Measurements from ENCODE around the gene MCM3AP. TPM values are rescaled to one million over a fixed set of nuclear protein-coding genes. Genes with fewer than 3 reads are reported as not detected.
A peak's percentile ranks its signal among the peaks of the same experiment; 100 is the strongest.
"Not testable (repeated sequence)": the region's sequence is repeated elsewhere in the genome, so short reads cannot be mapped to it uniquely, and the experiment has no call there.

MCM3AP gene
- total RNA-seq, 1 donor from 2014 or later: 137 TPM

- Mint-ChIP-seq H3K4me3 (no peak overlapping the region), H3K4me1 (ENCODE audit: low read depth) (no peaks in the 10 kb centered on the region), H3K36me3 (ENCODE audit: low read depth) (peaks cover 10% of the 10 kb centered on the region), H3K27me3 (ENCODE audit: insufficient read depth) (no peaks in the 10 kb centered on the region), H3K27ac (no peak overlapping the region), H3K9me3 (no peaks in the 10 kb centered on the region)
- intact Hi-C loops (cut with micrococcal nuclease): no loop called here
- DNase-seq (ENCODE audit: low spot score): no peak
These were observed 79.0 kb downstream of the MCM3AP start for GRCh38 chr21:46206163-46207005.

GRCh38 chr21:46205766-46206162 is 79.6 kb downstream of the MCM3AP start:
- Mint-ChIP-seq H3K27me3 (ENCODE audit: insufficient read depth) (no peaks in the 10 kb centered on the region), H3K4me3 (no peak overlapping the region), H3K27ac (no peak overlapping the region), H3K36me3 (ENCODE audit: low read depth) (peaks cover 10% of the 10 kb centered on the region), H3K4me1 (ENCODE audit: low read depth) (no peaks in the 10 kb centered on the region), H3K9me3 (no peaks in the 10 kb centered on the region)
- intact Hi-C loops (cut with micrococcal nuclease): no loop called here
- DNase-seq (ENCODE audit: low spot score): no peak

- Mint-ChIP-seq H3K4me1 (ENCODE audit: low read depth) (no peaks in the 10 kb centered on the region), H3K27me3 (ENCODE audit: insufficient read depth) (no peaks in the 10 kb centered on the region), H3K4me3 (no peak overlapping the region), H3K9me3 (no peaks in the 10 kb centered on the region), H3K36me3 (ENCODE audit: low read depth) (peaks cover 12% of the 10 kb centered on the region), H3K27ac (no peak overlapping the region)
- intact Hi-C loops (cut with micrococcal nuclease): no loop called here
- DNase-seq (ENCODE audit: low spot score): no peak
These were observed 80.2 kb downstream of the MCM3AP start for GRCh38 chr21:46205166-46205565.

GRCh38 chr21:46203203-46203600 is 82.2 kb downstream of the MCM3AP start:
- Mint-ChIP-seq H3K9me3 (no peaks in the 10 kb centered on the region), H3K27me3 (ENCODE audit: insufficient read depth) (no peaks in the 10 kb centered on the region), H3K27ac (no peak overlapping the region), H3K4me1 (ENCODE audit: low read depth) (no peaks in the 10 kb centered on the region), H3K4me3 (no peak overlapping the region), H3K36me3 (ENCODE audit: low read depth) (peaks cover 27% of the 10 kb centered on the region)
- intact Hi-C loops (cut with micrococcal nuclease): no loop called here
- DNase-seq (ENCODE audit: low spot score): no peak

GRCh38 chr21:46202592-46203202 is 82.7 kb downstream of the MCM3AP start:
- intact Hi-C loops (cut with micrococcal nuclease): no loop called here
- no peak for DNase-seq (ENCODE audit: low spot score)
- H3K27ac Mint-ChIP-seq: no peak overlapping the region

GRCh38 chr21:46200877-46201803 is 84.3 kb downstream of the MCM3AP start:
- H3K4me1 Mint-ChIP-seq (ENCODE audit: low read depth); DNase-seq (ENCODE audit: low spot score); H3K27me3 Mint-ChIP-seq (ENCODE audit: insufficient read depth); H3K9me3 Mint-ChIP-seq; H3K4me3 Mint-ChIP-seq; intact Hi-C loops (cut with micrococcal nuclease): not testable (repeated sequence)
- H3K36me3 Mint-ChIP-seq (ENCODE audit: low read depth): peaks cover 26% of the 10 kb centered on the region
- H3K27ac Mint-ChIP-seq: peak overlapping the region; percentile 55

More at GRCh38 chr21:46202592-46203202, 82.7 kb downstream of the MCM3AP start:
- Mint-ChIP-seq H3K36me3 (ENCODE audit: low read depth) (peaks cover 25% of the 10 kb centered on the region), H3K27me3 (ENCODE audit: insufficient read depth) (no peaks in the 10 kb centered on the region), H3K9me3 (no peaks in the 10 kb centered on the region), H3K4me3 (no peak overlapping the region), H3K4me1 (ENCODE audit: low read depth) (no peaks in the 10 kb centered on the region)

- no peak overlapping the region for H3K27ac Mint-ChIP-seq
- H3K9me3 Mint-ChIP-seq: no peaks in the 10 kb centered on the region
- DNase-seq (ENCODE audit: low spot score): no peak
- no peaks in the 10 kb centered on the region for H3K27me3 Mint-ChIP-seq (ENCODE audit: insufficient read depth)
- H3K4me3 Mint-ChIP-seq: no peak overlapping the region
- H3K36me3 Mint-ChIP-seq (ENCODE audit: low read depth): peaks cover 23% of the 10 kb centered on the region
- intact Hi-C loops (cut with micrococcal nuclease): no loop called here
- no peaks in the 10 kb centered on the region for H3K4me1 Mint-ChIP-seq (ENCODE audit: low read depth)
These were observed 85.7 kb downstream of the MCM3AP start for GRCh38 chr21:46199436-46200373.

GRCh38 chr21:46196733-46197132 is 88.7 kb downstream of the MCM3AP start:
- intact Hi-C loops (cut with micrococcal nuclease): no loop called here
- Mint-ChIP-seq H3K36me3 (ENCODE audit: low read depth) (peaks cover 29% of the 10 kb centered on the region), H3K27ac (no peak overlapping the region), H3K9me3 (no peaks in the 10 kb centered on the region), H3K27me3 (ENCODE audit: insufficient read depth) (no peaks in the 10 kb centered on the region), H3K4me3 (no peak overlapping the region), H3K4me1 (ENCODE audit: low read depth) (no peaks in the 10 kb centered on the region)
- DNase-seq (ENCODE audit: low spot score): no peak

- Mint-ChIP-seq H3K9me3 (no peaks in the 10 kb centered on the region), H3K27me3 (ENCODE audit: insufficient read depth) (no peaks in the 10 kb centered on the region), H3K36me3 (ENCODE audit: low read depth) (peaks cover 29% of the 10 kb centered on the region), H3K27ac (no peak overlapping the region), H3K4me1 (ENCODE audit: low read depth) (no peaks in the 10 kb centered on the region), H3K4me3 (no peak overlapping the region)
- intact Hi-C loops (cut with micrococcal nuclease): no loop called here
- DNase-seq (ENCODE audit: low spot score): no peak
These were observed 89.7 kb downstream of the MCM3AP start for GRCh38 chr21:46195595-46196195.

GRCh38 chr21:46194374-46195334 is 90.8 kb downstream of the MCM3AP start:
- Mint-ChIP-seq H3K27ac (no peak overlapping the region), H3K4me1 (ENCODE audit: low read depth) (no peaks in the 10 kb centered on the region), H3K27me3 (ENCODE audit: insufficient read depth) (no peaks in the 10 kb centered on the region), H3K36me3 (ENCODE audit: low read depth) (peaks cover 25% of the 10 kb centered on the region), H3K9me3 (no peaks in the 10 kb centered on the region), H3K4me3 (no peak overlapping the region)
- no peak for DNase-seq (ENCODE audit: low spot score)
- intact Hi-C loops (cut with micrococcal nuclease): no loop called here

GRCh38 chr21:46193829-46194373 is 91.5 kb downstream of the MCM3AP start:
- Mint-ChIP-seq H3K9me3 (no peaks in the 10 kb centered on the region), H3K4me1 (ENCODE audit: low read depth) (no peaks in the 10 kb centered on the region), H3K27me3 (ENCODE audit: insufficient read depth) (no peaks in the 10 kb centered on the region), H3K27ac (no peak overlapping the region), H3K4me3 (no peak overlapping the region), H3K36me3 (ENCODE audit: low read depth) (peaks cover 17% of the 10 kb centered on the region)
- intact Hi-C loops (cut with micrococcal nuclease): no loop called here
- no peak for DNase-seq (ENCODE audit: low spot score)
